ENCODE results near the gene CCDC195.

GRCh38 chr2:224689539-224689938 lies 26.6 kb downstream of the CCDC195 start:
- TF ChIP-seq POLR2A (IDR thresholded peaks at IDR 0.05) (no peak), CTCF (IDR thresholded peaks at IDR 0.05) (no peak)

Measured in right lobe of liver (tissue), 4 donors.